NB4 (cell line): Measurements from ENCODE around the gene POLG.

ENCODE experiments used
- POLR2A ChIP-seq: IDR thresholded peaks from 2 replicates; pipeline ENCODE4 v1.6.1; 2011; ENCODE audit warnings: mild to moderate bottlenecking; ENCODE audit not compliant: insufficient read length; ENCODE audit errors: extremely low read depth
- TF ChIP-seq, protein P1 (sequence below): IDR thresholded peaks from one replicate; pipeline ENCODE4 v1.5.1; 2012; ENCODE audit warnings: low read depth, low read length

DNA sequence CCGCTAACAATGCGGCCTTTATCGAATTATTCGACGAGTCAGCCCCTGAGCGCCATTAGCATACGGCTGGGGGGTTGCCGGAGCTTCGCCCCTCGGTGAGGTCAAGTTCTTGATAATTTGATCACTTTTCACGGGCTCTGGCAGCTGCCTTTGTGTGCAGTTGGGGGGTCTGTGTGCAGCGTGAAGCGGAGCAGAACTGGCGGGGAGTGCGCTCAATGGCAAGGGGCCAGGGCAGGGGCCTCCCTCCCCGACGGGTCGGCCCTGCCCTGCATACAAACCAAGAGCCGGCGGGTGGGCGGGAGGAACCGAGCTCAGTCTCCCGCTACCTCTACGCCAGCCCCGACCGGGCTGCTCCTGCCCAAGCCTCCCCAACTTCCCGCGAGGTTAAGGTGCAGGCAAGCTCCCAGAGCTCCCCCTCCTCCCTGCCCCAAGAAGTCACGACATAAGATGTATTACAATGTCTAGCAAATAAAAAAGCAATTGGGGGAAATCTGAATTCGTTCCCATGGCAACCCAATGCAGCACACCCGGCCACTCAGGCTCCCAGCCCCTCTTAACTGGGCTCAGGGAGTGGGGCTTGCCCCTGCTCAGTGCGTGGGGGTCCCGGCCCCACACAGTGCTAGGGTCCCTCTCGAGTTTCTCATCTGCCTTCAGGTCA, 34.1 kb upstream of the POLG start:
- no peak for TF ChIP-seq POLR2A
- TF ChIP-seq, protein P1, sequence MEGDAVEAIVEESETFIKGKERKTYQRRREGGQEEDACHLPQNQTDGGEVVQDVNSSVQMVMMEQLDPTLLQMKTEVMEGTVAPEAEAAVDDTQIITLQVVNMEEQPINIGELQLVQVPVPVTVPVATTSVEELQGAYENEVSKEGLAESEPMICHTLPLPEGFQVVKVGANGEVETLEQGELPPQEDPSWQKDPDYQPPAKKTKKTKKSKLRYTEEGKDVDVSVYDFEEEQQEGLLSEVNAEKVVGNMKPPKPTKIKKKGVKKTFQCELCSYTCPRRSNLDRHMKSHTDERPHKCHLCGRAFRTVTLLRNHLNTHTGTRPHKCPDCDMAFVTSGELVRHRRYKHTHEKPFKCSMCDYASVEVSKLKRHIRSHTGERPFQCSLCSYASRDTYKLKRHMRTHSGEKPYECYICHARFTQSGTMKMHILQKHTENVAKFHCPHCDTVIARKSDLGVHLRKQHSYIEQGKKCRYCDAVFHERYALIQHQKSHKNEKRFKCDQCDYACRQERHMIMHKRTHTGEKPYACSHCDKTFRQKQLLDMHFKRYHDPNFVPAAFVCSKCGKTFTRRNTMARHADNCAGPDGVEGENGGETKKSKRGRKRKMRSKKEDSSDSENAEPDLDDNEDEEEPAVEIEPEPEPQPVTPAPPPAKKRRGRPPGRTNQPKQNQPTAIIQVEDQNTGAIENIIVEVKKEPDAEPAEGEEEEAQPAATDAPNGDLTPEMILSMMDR, result no peak
